Lower leg skin (tissue), 3 donors: ENCODE measurements around the gene RBKS.

ENCODE experiments used
- CTCF ChIP-seq, 3 donors: fragments of 450-650 bp; IDR thresholded peaks; one replicate each; pipeline ENCODE4 v1.5.1; 2016; ENCODE audit warnings: antibody characterized with exemption in 3 of 3, mild to moderate bottlenecking in 3 of 3, moderate library complexity in 2 of 3
- POLR2A ChIP-seq, 2 donors: fragments of 450-650 bp; IDR thresholded peaks; one replicate each; pipeline ENCODE4 v1.6.1; 2016 to 2017; ENCODE audit warnings: antibody characterized with exemption in 2 of 2, mild to moderate bottlenecking in 1 of 2, moderate library complexity in 1 of 2

- TF ChIP-seq POLR2A (IDR thresholded peaks at IDR 0.05) (no peak), CTCF (IDR thresholded peaks at IDR 0.05) (no peak)
Measured at GRCh38 chr2:27806311-27807059, 83.7 kb downstream of the RBKS start.
